SHP77 treated with DMSO at 0.1 percent for 48 hours (cell line): ENCODE measurements around the gene OVAAL.

Experiments
- DNase-seq: peaks from one replicate; lab custom pipeline; 2025; lab: John Stamatoyannopoulos, UW

Gene OVAAL

DNA sequence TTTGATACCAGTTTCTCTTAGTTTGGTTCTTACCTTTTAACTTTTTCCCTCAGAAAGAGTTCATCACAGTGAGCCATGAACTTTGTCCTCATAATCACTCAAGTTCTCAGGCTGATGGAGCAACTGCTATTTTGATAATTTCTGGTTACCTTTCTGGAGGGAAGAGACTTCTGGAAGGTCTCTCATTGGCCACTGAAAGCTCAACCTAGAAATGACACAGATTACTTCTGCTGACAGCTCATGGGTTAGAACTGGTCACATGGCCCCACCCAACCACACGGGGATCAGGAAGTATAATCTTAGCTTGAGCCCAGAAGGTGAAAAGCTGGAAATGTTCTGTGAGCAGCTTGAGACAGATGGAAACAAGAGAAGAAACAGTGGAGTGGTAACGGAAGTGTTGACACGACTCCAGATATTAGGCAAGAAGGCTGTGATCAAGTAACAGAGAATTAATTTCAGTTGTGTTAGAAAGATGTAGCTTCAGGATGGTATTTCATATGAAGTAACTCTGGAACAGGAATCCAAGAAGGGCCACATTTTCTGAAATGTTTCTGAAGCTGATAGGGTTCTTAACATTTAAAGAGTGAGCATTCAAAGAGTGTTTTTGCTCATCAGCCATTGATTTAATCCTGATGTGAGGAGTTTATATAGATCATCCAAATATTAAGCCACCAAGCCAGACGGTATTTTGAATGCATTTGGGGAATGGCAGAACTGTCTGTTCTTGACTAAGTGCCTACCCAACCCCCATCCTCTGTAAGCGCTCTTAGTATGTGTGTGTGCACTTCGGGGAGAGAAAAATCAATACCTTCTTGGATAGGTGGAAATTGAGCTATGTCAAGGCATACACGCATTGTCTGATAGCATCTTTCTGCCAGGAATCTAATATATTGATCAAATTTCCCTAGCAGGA lies 51.1 kb downstream of the OVAAL start:
- no peak for DNase-seq

DNA sequence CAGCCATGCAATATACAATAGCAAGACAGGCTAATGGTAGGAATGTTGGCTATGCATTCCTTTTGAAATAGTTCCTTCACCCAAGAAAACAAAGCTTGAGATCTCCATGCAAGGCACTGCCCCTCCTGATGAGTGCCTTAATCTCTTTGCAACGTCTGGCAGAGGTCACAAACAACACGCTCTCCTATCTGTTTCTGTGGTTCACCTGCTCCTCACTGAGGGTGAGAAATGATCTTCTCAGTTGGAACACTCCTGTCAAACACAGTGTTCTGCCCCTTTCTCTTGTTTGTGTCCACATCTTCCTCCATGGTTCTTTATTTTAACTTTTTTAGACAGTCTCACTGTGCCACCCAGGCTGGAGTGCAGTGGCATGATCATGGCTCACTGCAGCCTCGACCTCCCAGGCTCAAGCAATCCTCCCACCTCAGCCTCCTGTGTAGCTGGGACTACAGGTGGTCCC lies 51.8 kb downstream of the OVAAL start:
- no peak for DNase-seq

DNA sequence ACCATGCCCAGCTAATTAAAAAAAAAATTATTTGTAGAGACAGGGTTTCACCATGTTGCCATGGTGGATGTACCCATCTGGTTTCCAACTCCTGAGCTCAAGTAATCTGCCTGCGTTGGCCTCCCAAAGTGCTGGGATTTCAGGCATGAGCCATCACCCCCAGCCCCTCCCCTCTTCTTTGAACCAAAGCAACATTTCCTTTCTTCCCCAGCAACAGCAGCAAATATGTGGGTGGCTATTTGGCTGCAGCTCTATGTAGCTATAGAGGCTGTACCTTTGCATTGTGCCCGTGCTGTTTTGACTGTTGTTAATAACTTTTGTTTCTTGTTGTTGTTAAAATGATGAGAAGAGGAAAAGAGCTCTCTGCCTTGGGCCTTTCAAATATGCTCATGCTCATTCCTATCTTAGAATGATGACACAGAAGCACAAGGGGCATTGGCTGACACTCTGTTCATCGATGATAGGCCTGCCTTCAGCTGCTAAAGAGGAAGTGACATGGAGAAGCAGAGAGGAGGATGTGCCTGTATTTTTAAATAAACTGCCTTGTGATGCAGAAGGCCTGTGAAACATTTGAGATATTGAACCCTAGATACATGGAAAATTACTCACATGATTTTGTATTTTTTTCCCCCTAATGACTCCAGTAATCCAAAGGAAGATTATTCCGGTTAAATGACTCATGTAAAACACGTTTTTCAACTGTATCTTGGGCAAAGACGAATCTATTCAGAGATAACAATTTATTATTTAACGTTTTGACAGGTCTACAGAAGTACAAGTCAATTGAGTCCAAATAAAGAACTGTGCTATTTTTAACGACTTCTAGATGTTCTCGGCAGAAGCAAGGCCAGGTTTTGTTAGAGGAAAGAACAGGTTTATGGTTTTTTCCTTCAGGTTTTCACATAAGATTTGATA lies 52.5 kb downstream of the OVAAL start:
- peak; percentile 35 for DNase-seq

DNA sequence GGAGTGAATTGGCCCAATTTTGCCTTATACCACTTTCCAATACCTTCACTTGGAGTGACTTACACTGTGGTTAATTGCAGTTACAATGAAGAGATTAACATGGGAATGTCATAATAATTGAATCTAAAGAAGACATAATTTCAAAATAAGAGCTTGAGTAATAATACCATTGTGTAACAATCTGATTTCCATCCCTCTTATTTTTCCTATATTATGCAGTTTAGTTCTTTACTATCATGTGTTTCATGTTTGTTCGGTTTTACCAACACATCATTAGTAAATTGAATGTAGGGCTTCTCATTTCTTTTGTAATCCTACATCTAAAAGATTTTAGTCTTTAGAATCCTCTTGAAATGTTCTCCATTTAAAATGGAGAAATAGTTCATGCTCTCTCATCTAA lies 53.9 kb downstream of the OVAAL start:
- DNase-seq = no peak

DNA sequence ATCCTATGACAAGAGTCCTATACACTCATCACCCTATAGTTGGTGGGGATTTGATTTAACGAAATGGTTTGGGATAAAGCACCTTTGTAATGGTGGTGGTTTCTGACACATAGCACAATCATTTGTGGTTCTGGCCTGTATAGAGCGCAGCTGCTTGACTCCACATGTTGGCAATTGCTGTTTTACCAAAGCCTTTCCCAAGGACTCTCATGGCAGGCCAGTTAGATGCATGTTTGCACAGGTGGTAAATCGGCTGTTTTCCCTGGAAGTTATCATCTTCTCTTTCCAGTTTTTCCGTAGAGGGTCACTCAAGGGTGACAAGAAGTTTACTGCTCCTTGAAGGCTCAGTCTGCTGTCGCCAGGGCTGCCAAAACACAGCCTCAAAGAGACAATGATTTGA lies 56.0 kb downstream of the OVAAL start:
- DNase-seq = no peak

DNA sequence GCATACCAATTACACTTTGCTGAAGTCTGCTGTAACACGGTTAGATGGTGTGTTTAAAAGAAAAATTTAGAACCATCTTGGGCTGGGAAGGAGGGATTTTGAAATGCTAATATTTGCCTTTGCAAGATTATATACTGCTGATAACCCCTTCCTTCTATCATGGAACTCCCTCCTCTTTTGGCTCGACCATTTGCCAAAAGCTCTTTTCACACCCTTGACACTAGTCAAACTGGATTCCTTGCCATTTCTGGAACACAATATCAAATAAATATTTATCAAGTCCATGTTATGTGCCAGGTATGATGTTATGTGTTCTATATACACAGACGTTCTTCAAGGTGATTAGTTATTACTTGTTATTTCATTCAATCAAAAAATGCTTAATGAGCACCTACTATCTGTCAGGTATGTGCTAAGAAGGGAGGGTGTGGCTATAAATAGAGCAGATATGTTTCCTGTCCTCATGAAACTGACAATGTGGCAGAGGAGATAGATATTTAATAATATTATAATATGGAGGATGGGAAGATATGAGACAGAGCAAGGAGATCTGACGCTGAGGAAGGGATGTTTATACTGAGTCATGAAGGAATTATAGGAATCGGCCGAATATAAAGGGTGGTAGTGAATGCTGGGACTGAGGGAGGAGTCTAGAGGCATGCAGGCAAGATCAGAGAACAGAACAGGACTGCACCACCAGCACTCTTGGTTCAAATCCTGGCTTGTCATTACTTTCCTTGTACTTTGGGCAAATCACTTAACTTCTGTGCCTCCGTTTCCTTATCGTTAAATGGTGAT lies 56.9 kb downstream of the OVAAL start:
- DNase-seq = no peak
